Peyer's patch (tissue), 4 donors: ENCODE measurements around the gene C1orf226.

ENCODE experiments used
- CTCF ChIP-seq, 6 experiments: fragments of 450-650 bp in 4 of 6; fragments of 200-600 bp in 2 of 6; sonication (generic) in 1 of 6; IDR thresholded peaks; one replicate each; pipeline ENCODE4 v1.5.1; 2017 to 2019; ENCODE audit warnings: antibody characterized with exemption in 6 of 6, mild to moderate bottlenecking in 3 of 6, moderate library complexity in 1 of 6
- POLR2A ChIP-seq, 2 donors: fragments of 450-650 bp; IDR thresholded peaks; one replicate each; pipeline ENCODE4 v1.5.1; 2017; ENCODE audit warnings: antibody characterized with exemption in 2 of 2, mild to moderate bottlenecking in 2 of 2, moderate library complexity in 2 of 2

- TF ChIP-seq POLR2A (IDR thresholded peaks at IDR 0.05) (no peak), CTCF (IDR thresholded peaks at IDR 0.05) (no peak)
These were observed 7.8 kb upstream of the C1orf226 start for GRCh38 chr1:162373541-162374260.
